Pancreas (tissue), 10 donors: ENCODE results near the gene DHDDS. TPM values are rescaled to one million over a fixed set of nuclear protein-coding genes. Genes with fewer than 3 reads are reported as not detected.

Experiments
- ATAC-seq, 4 donors: fragments of 200-7000 bp; cut with Tn5 transposase; one replicate each; pipeline versions ENCODE4 v1.8.0 to v1.9.1; 2020; ENCODE audit warnings: mild to moderate bottlenecking in 4 of 4, moderate library complexity in 4 of 4
- DNase-seq, 6 donors: peaks; one replicate each; pipeline ENCODE4 v3.0.0-alpha.2; 2020
- FAIRE-seq: peaks from 2 replicates; lab custom pipeline; 2012; peaks lifted over from hg19 to GRCh38; lab: Jason Lieb, UNC
- H3K27ac ChIP-seq, 4 donors: fragments of 200-600 bp; sonication (generic); 1 replicate in 3 of 4; 2 replicates in 1 of 4; pipeline versions ENCODE4 v1.5.0 to v1.8.0; 2020
- H3K27me3 ChIP-seq, 4 donors: fragments of 200-600 bp; one replicate each; pipeline ENCODE4 v1.8.0; 2021
- H3K36me3 ChIP-seq, 3 donors: fragments of 200-600 bp; sonication (generic) in 1 of 3; one replicate each; pipeline versions ENCODE4 v1.5.0 to v1.8.0; 2020 to 2021
- H3K4me1 ChIP-seq, 3 donors: fragments of 200-600 bp; one replicate each; pipeline ENCODE4 v1.8.0; 2021
- H3K4me3 ChIP-seq, 4 donors: fragments of 200-600 bp; sonication (generic) in 2 of 4; one replicate each; pipeline versions ENCODE4 v1.5.0 to v1.8.0; 2020 to 2021
- H3K9me3 ChIP-seq, 4 donors: fragments of 200-600 bp; one replicate each; pipeline ENCODE4 v1.8.0; 2021
- WGBS, 2 donors: extraction: QIAGEN DNeasy Blood & Tissue Kit; methylation state at CpG; one replicate each; pipeline ENCODE4 v1.1.7; 2013; 5-methylcytosine and 5-hydroxymethylcytosine counted together
- intact Hi-C, 3 donors: fragments of 100-400 bp; cut with DNase I; formaldehyde crosslinking; loops; one replicate each; pipeline versions ENCODE4 v1.11.1 to v1.14.2; 2022
- polyA plus RNA-seq, 2 donors: library from polyadenylated mRNA; stranded (reverse); fragments of 200-250 nt; gene quantifications; one replicate each; pipeline ENCODE4 v1.2.3, GENCODE V29; 2013
- total RNA-seq, 6 donors: library from RNA; stranded (reverse); fragmentation: NEBNext Ultra II Directional in 4 of 6; extraction: Animal tissue kit (Norgen Biotek cat#: 25700) in 4 of 6; gene quantifications; one replicate each; pipeline versions ENCODE4 v1.2.1 to v1.2.4, GENCODE V29; 2021 to 2023
- TF ChIP-seq, protein P1 (sequence below), 4 donors: fragments of 200-600 bp; sonication (generic) in 3 of 4; IDR thresholded peaks; one replicate each; pipeline versions ENCODE4 v1.5.0 to v1.8.0; 2021; ENCODE audit warnings: antibody characterized with exemption in 4 of 4
- donor health status: healthy with polysubstance abuse.
- donor health status: DM: no; HTN: no; CAD: no; lungs with moderate emphysema.
- donor health status: DM: no; HTN: no; CAD: no.
- donor health status: control.
- donor health status: control.
- donor health status: Bipolar disorder and iron deficiency.
- donor health status: DM: yes; HTN: yes; CAD: no.
- donor health status: DM: no; HTN: no; CAD: no.
- donor health status: DM: no; HTN: no; CAD: no.
- donor health status: DM: yes; HTN: yes; CAD: no.

The DHDDS gene
- total and polyA plus RNA-seq, 8 donors = 15.0 to 24.5 (median 19.8) TPM

DNA sequence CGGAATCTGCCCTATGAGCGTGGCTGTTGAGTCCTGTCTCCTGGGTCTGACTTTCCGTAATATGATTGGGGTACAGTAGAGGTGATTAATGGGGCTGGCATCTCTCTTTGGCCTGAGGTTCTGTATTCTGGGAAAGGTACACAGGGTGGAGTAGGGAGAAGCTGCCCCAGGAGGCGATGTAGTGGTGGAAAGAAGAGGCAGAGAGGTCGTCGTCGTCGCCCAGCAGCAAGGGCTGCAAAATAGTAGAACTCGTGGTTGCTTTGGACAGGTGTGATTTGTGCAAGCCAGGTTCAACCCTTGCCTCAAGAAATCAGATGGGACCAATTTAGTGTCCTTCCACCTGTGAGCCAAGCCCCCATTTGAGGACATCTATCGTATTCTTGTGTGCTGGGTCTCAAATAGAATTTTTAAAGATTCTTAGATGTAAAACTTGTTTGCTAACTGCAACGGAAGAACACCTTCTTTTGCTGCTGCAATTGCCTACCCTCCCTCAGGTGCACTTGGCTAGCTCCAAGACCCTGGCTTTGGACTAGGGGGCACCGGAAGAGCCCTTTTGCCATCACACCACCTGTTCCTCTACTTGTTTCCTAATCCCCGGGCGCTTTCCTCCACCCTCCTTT, 38.9 kb downstream of the DHDDS start:
- no peak overlapping the region for H3K27ac ChIP-seq
- peak overlapping the region in 3 of 4 donors; percentile 91 to 100 (median 98) for H3K4me3 ChIP-seq
- intact Hi-C loops = no loop called here
- H3K36me3 ChIP-seq = peaks cover 0 to 21% (median 8%) of the 10 kb centered on the region in 3 donors
- DNase-seq (peak in 1 of 6 donors; percentile 29), FAIRE-seq (no peak), ATAC-seq (no peak)
- H3K9me3 ChIP-seq = no peaks in the 10 kb centered on the region
- TF ChIP-seq, protein P1, sequence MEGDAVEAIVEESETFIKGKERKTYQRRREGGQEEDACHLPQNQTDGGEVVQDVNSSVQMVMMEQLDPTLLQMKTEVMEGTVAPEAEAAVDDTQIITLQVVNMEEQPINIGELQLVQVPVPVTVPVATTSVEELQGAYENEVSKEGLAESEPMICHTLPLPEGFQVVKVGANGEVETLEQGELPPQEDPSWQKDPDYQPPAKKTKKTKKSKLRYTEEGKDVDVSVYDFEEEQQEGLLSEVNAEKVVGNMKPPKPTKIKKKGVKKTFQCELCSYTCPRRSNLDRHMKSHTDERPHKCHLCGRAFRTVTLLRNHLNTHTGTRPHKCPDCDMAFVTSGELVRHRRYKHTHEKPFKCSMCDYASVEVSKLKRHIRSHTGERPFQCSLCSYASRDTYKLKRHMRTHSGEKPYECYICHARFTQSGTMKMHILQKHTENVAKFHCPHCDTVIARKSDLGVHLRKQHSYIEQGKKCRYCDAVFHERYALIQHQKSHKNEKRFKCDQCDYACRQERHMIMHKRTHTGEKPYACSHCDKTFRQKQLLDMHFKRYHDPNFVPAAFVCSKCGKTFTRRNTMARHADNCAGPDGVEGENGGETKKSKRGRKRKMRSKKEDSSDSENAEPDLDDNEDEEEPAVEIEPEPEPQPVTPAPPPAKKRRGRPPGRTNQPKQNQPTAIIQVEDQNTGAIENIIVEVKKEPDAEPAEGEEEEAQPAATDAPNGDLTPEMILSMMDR (IDR thresholded peaks at IDR 0.05) = no peak
- peaks cover 7 to 23% (median 10%) of the 10 kb centered on the region in 3 donors for H3K4me1 ChIP-seq
- WGBS, 2 donors = 43 to 44% methylated on average over 14 of the region's 14 CpGs
- no peaks in the 10 kb centered on the region for H3K27me3 ChIP-seq

GRCh38 chr1:26471498-26472319, 39.6 kb downstream of the DHDDS start:
- H3K4me3 ChIP-seq = peak overlapping the region; percentile 91 to 100 (median 96)
- peaks cover 7 to 23% (median 10%) of the 10 kb centered on the region in 3 donors for H3K4me1 ChIP-seq
- H3K27ac ChIP-seq = peak overlapping the region; percentile 96 to 100 (median 100)
- intact Hi-C loops = no loop called here
- peaks cover 0 to 22% (median 8%) of the 10 kb centered on the region in 3 donors for H3K36me3 ChIP-seq
- DNase-seq (peak; percentile 72 to 92 (median 80)), ATAC-seq (peak; percentile 41 to 52 (median 48)), FAIRE-seq (no peak)
- WGBS, 2 donors = 0 to 1% methylated on average over 51 of the region's 52 CpGs
- TF ChIP-seq, protein P1 (IDR thresholded peaks at IDR 0.05) = no peak
- H3K27me3 ChIP-seq = no peaks in the 10 kb centered on the region
- no peaks in the 10 kb centered on the region for H3K9me3 ChIP-seq

DNA sequence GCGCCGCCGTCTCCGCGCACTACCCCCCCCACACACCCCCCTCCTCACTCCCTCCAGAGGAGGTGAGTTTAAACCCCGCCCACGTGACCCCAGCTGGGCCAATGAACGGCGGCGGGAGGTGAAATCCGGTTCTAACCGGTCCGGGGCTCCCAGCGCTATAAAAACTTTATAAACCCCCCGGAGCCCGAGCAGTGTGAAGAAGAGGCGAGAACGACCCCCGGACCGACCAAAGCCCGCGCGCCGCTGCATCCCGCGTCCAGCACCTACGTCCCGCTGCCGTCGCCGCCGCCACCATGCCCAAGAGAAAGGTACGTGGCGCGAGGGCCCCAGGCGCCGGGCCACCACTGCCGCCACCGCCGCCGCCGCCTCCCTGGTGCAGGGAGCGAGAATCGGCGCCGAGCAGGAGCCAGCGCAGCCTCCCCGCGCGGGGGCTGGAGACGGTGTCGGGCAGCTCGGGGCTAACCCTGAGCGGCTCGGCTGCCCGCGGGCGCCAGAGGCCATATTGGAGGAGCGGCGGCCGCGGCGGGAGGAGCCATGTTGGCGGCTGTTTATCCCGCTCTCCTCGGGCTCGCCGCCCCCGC, 40.3 kb downstream of the DHDDS start, which contains the start of gene HMGN2:
TSS of gene HMGN2 (plus strand) at position 121 of the 581 bp plus-strand sequence. CDS start at position 294, 173 bp downstream.
- FAIRE-seq (no peak), DNase-seq (peak; percentile 89 to 97 (median 92)), ATAC-seq (peak; percentile 80 to 87 (median 82))
- intact Hi-C loops = no loop called here
- Histone ChIP-seq H3K4me3 (peak within 1 kb of the TSS; percentile 91 to 100 (median 96)), H3K4me1 (peaks cover 7 to 23% (median 10%) of the 10 kb centered on the region in 3 donors), H3K27me3 (no peaks in the 10 kb centered on the region), H3K27ac (peak within 1 kb of the TSS; percentile 96 to 100 (median 100)), H3K9me3 (no peaks in the 10 kb centered on the region), H3K36me3 (peaks cover 0 to 28% (median 9%) of the 10 kb centered on the region in 3 donors)
- WGBS, 2 donors = 0 to 1% methylated on average over 39 to 69 of the region's 69 CpGs
- TF ChIP-seq, protein P1 (IDR thresholded peaks at IDR 0.05) = no peak

GRCh38 chr1:26472901-26473845, 41.1 kb downstream of the DHDDS start:
- H3K4me1 ChIP-seq = peaks cover 7 to 23% (median 10%) of the 10 kb centered on the region in 3 donors
- 2% methylated on average over 59 to 70 of the region's 71 CpGs for WGBS, 2 donors
- ATAC-seq (peak; percentile 82 to 93 (median 86)), FAIRE-seq (no peak), DNase-seq (peak; percentile 95 to 99 (median 98))
- peaks cover 0 to 35% (median 10%) of the 10 kb centered on the region in 3 donors for H3K36me3 ChIP-seq
- TF ChIP-seq, protein P1 (IDR thresholded peaks at IDR 0.05) = no peak
- peak overlapping the region; percentile 96 to 100 (median 100) for H3K27ac ChIP-seq
- H3K27me3 ChIP-seq = no peaks in the 10 kb centered on the region
- intact Hi-C loops = no loop called here
- peak overlapping the region; percentile 91 to 100 (median 96) for H3K4me3 ChIP-seq
- H3K9me3 ChIP-seq = no peaks in the 10 kb centered on the region
